ENCODE measurements around the gene TNIP2. TPM values are rescaled to one million over a fixed set of nuclear protein-coding genes. Genes with fewer than 3 reads are reported as not detected.

Gene TNIP2
- total and polyA plus RNA-seq, 2 of the 13 experiments (the other 11 are each of a cell fraction or from before 2014, with no cell fraction given), result 25.6 to 38.0 TPM

GRCh38 chr4:2755821-2756690, at the start of gene TNIP2 (continued):
- TF ChIP-seq THYN1 (CRISPR knock-in tag; IDR thresholded peaks at IDR 0.05; ENCODE audit: borderline replicate concordance, low read depth), result no peak
- TF ChIP-seq MTF1 (CRISPR knock-in tag; IDR thresholded peaks at IDR 0.05), result no peak
- TF ChIP-seq KLF11 (CRISPR knock-in tag; IDR thresholded peaks at IDR 0.05), result no peak
- TF ChIP-seq PRDM15 (CRISPR knock-in tag; IDR thresholded peaks at IDR 0.05), result no peak
- no peak; the same call in 1 of the 2 replicates for TF ChIP-seq REPIN1 (CRISPR knock-in tag; IDR thresholded peaks at IDR 0.05; ENCODE audit: borderline replicate concordance, low read depth)
- TF ChIP-seq CSRNP1 (CRISPR knock-in tag; IDR thresholded peaks at IDR 0.05), result no peak
- TF ChIP-seq FOXP1 (IDR thresholded peaks at IDR 0.05), result no peak
- TF ChIP-seq FOXP1 (CRISPR knock-in tag; IDR thresholded peaks at IDR 0.05), result no peak
- TF ChIP-seq THAP7 (CRISPR knock-in tag; IDR thresholded peaks at IDR 0.05), result no peak
- TF ChIP-seq USF2 (IDR thresholded peaks at IDR 0.05; ENCODE audit: low read depth, low read length), result no peak
- no peak for TF ChIP-seq USF2 (CRISPR knock-in tag; IDR thresholded peaks at IDR 0.05; ENCODE audit: borderline replicate concordance)
- TF ChIP-seq GLMP (CRISPR knock-in tag; IDR thresholded peaks at IDR 0.05; ENCODE audit: borderline replicate concordance), result no peak
- TF ChIP-seq FLYWCH1 (CRISPR knock-in tag; IDR thresholded peaks at IDR 0.05), result no peak; the same call in 1 of the 2 replicates
- no peak for TF ChIP-seq ZNF703 (CRISPR knock-in tag; IDR thresholded peaks at IDR 0.05; ENCODE audit: borderline replicate concordance)
- peak; percentile 64; the same call in 1 of the 2 replicates for TF ChIP-seq HOXA9 (CRISPR knock-in tag; IDR thresholded peaks at IDR 0.05; ENCODE audit: borderline replicate concordance)
- TF ChIP-seq RNF2 (conservative IDR thresholded peaks at IDR 0.05; ENCODE audit: low read depth), result peak; percentile 67; the same call in 1 of the 2 replicates
- no peak for TF ChIP-seq ZNF501 (CRISPR knock-in tag; IDR thresholded peaks at IDR 0.05)
